ENCODE measurements around the gene LPP. TPM values are rescaled to one million over a fixed set of nuclear protein-coding genes. Genes with fewer than 3 reads are reported as not detected.

LPP gene
- total RNA-seq, 1 experiment from 2014 or later: 54.0 TPM

- intact Hi-C loops (cut with micrococcal nuclease): no loop called here
- Histone ChIP-seq H2AFZ (ENCODE audit: low read depth, low read length, poor library complexity, severe bottlenecking) (no peak overlapping the region), H3K79me2 (ENCODE audit: insufficient read depth, low read length) (peaks cover 28% of the 10 kb centered on the region), H3K9me3 (ENCODE audit: control insufficient read depth in 1 of 2, insufficient read depth in 1 of 2, low read depth in 1 of 2, low read length in 2 of 2) (no peaks in the 10 kb centered on the region), H3K4me1 (ENCODE audit: control insufficient read depth in 1 of 2, insufficient read depth in 2 of 2, low read length in 2 of 2) (peaks cover 6 to 8% of the 10 kb centered on the region in 2 experiments; a peak in 2 of 4 replicates), H3K9ac (ENCODE audit: low read length) (no peak overlapping the region), H3K4me2 (ENCODE audit: low read length) (no peak overlapping the region), H3K27ac (ENCODE audit: low read depth, low read length) (no peak overlapping the region), H3K9me2 (ENCODE audit: insufficient read depth) (no peaks in the 10 kb centered on the region), H3K36me3 (ENCODE audit: control insufficient read depth in 1 of 2, insufficient read depth in 2 of 2, low read length in 2 of 2) (no peaks in the 10 kb centered on the region), H3K4me3 (replicated peaks in 1 of 2; ENCODE audit: low read depth in 1 of 2, low read length in 2 of 2) (no peak overlapping the region), H4K20me1 (ENCODE audit: insufficient read depth) (no peaks in the 10 kb centered on the region), H3K27me3 (ENCODE audit: insufficient read depth, low read length) (no peaks in the 10 kb centered on the region)
- no TSS peak for BruUV-seq (replicated peaks)
- ATAC-seq (no peak), DNase-seq (ENCODE audit: low read depth, low spot score) (no peak)
- ChIA-PET POLR2A (no interaction called here), RAD21 (ENCODE audit: low non-redundant PET in 1 of 2, low total read pairs in 2 of 2, uncharacterized antibody in 2 of 2, unreplicated experiment in 2 of 2) (no interaction called here), CTCF (no interaction called here)
- TF ChIP-seq EGR1 (IDR thresholded peaks at IDR 0.05; ENCODE audit: low read depth): no peak
- TF ChIP-seq SRF (IDR thresholded peaks at IDR 0.05; ENCODE audit: low read depth): no peak
- no peak for TF ChIP-seq JUND (IDR thresholded peaks at IDR 0.05)
- TF ChIP-seq CBX3 (IDR thresholded peaks at IDR 0.05; ENCODE audit: low read depth): no peak
- no peak for TF ChIP-seq REST (IDR thresholded peaks at IDR 0.05; ENCODE audit: low read depth)
- TF ChIP-seq TCF7L2 (IDR thresholded peaks at IDR 0.05; ENCODE audit: borderline replicate concordance, extremely low read depth, insufficient read depth, insufficient read length): no peak
- TF ChIP-seq SIN3A (IDR thresholded peaks at IDR 0.05; ENCODE audit: low read depth): no peak
- TF ChIP-seq ATF3 (IDR thresholded peaks at IDR 0.05): no peak
- TF ChIP-seq ELF1 (IDR thresholded peaks at IDR 0.05; ENCODE audit: borderline replicate concordance, low read depth): no peak
These were observed 22.9 kb downstream of the LPP start for GRCh38 chr3:188176884-188177283.
